ENCODE results near the gene TRIM29. TPM values are rescaled to one million over a fixed set of nuclear protein-coding genes. Genes with fewer than 3 reads are reported as not detected.
A peak's percentile ranks its signal among the peaks of the same experiment; 100 is the strongest.

Gene TRIM29
- total RNA-seq, 3 donors from 2014 or later, result 10.6 to 58.7 (median 45.9) TPM

- TF ChIP-seq CTCF (IDR thresholded peaks at IDR 0.05), result no peak
- TF ChIP-seq POLR2AphosphoS5 (IDR thresholded peaks at IDR 0.05), result peak in 1 of 3 donors; percentile 6
- Histone ChIP-seq H3K27ac (peak overlapping the region; percentile 50 to 96), H3K4me1 (no peaks in the 10 kb centered on the region), H3K36me3 (no peaks in the 10 kb centered on the region), H3K27me3 (no peaks in the 10 kb centered on the region), H3K9me3 (no peaks in the 10 kb centered on the region), H3K4me3 (peak overlapping the region in 2 of 3 donors; percentile 9 to 23)
- DNase-seq (ENCODE audit: low spot score in 2 of 2), result peak in 1 of 2 donors; percentile 44
- intact Hi-C loops (cut with DNase I; ENCODE audit: low total_unique reads), result loop anchor here (5.0 kb wide), 1 partner anchor 32 kb away; no protein-coding TSS in a partner anchor
Measured at GRCh38 chr11:120184946-120185705, 47.2 kb upstream of the TRIM29 start.

GRCh38 chr11:120184371-120184945, 46.5 kb upstream of the TRIM29 start:
- H3K9me3 ChIP-seq, result no peaks in the 10 kb centered on the region
- H3K27me3 ChIP-seq, result no peaks in the 10 kb centered on the region
- H3K27ac ChIP-seq, result peak overlapping the region; percentile 50 to 96
- intact Hi-C loops (cut with DNase I; ENCODE audit: low total_unique reads), result loop anchor here (5.0 kb wide), 1 partner anchor 33 kb away; no protein-coding TSS in a partner anchor
- DNase-seq (ENCODE audit: low spot score in 2 of 2), result no peak
- no peaks in the 10 kb centered on the region for H3K36me3 ChIP-seq
- H3K4me3 ChIP-seq, result peak overlapping the region in 2 of 3 donors; percentile 9 to 23
- peaks cover 0 to under 1% of the 10 kb centered on the region in 2 donors for H3K4me1 ChIP-seq
- TF ChIP-seq POLR2AphosphoS5 (IDR thresholded peaks at IDR 0.05), result peak in 2 of 3 donors; percentile 24 to 41
- TF ChIP-seq POLR2A (IDR thresholded peaks at IDR 0.05), result no peak
- no peak for TF ChIP-seq CTCF (IDR thresholded peaks at IDR 0.05)

- intact Hi-C loops (cut with DNase I; ENCODE audit: low total_unique reads), result loop anchor here (5.0 kb wide), 1 partner anchor 34 kb away; no protein-coding TSS in a partner anchor
- Histone ChIP-seq H3K27ac (peak overlapping the region; percentile 50 to 96), H3K27me3 (no peaks in the 10 kb centered on the region), H3K4me1 (peaks cover 0 to 3% of the 10 kb centered on the region in 2 donors), H3K4me3 (peak overlapping the region in 1 of 3 donors; percentile 23), H3K9me3 (no peaks in the 10 kb centered on the region), H3K36me3 (no peaks in the 10 kb centered on the region)
- TF ChIP-seq CTCF (IDR thresholded peaks at IDR 0.05) (no peak), POLR2AphosphoS5 (IDR thresholded peaks at IDR 0.05) (no peak), POLR2A (IDR thresholded peaks at IDR 0.05) (no peak)
- peak in 1 of 2 donors; percentile 13 for DNase-seq (ENCODE audit: low spot score in 2 of 2)
Measured at GRCh38 chr11:120183701-120184141, 45.8 kb upstream of the TRIM29 start.

GRCh38 chr11:120182790-120183491, 45.0 kb upstream of the TRIM29 start:
- H3K27me3 ChIP-seq, result no peaks in the 10 kb centered on the region
- H3K4me1 ChIP-seq, result peaks cover 0 to 3% of the 10 kb centered on the region in 2 donors
- H3K27ac ChIP-seq, result peak overlapping the region; percentile 50 to 96
- H3K9me3 ChIP-seq, result no peaks in the 10 kb centered on the region
- no peak overlapping the region for H3K4me3 ChIP-seq
- DNase-seq (ENCODE audit: low spot score in 2 of 2), result peak in 1 of 2 donors; percentile 18
- intact Hi-C loops (cut with DNase I; ENCODE audit: low total_unique reads), result loop anchor here (5.0 kb wide), 1 partner anchor 34 kb away; no protein-coding TSS in a partner anchor
- TF ChIP-seq POLR2A (IDR thresholded peaks at IDR 0.05), result no peak
- TF ChIP-seq CTCF (IDR thresholded peaks at IDR 0.05), result no peak
- TF ChIP-seq POLR2AphosphoS5 (IDR thresholded peaks at IDR 0.05), result no peak
- no peaks in the 10 kb centered on the region for H3K36me3 ChIP-seq
